ENCODE data around the gene TOP2A.
A peak's percentile ranks its signal among the peaks of the same experiment; 100 is the strongest.

TOP2A gene

DNA sequence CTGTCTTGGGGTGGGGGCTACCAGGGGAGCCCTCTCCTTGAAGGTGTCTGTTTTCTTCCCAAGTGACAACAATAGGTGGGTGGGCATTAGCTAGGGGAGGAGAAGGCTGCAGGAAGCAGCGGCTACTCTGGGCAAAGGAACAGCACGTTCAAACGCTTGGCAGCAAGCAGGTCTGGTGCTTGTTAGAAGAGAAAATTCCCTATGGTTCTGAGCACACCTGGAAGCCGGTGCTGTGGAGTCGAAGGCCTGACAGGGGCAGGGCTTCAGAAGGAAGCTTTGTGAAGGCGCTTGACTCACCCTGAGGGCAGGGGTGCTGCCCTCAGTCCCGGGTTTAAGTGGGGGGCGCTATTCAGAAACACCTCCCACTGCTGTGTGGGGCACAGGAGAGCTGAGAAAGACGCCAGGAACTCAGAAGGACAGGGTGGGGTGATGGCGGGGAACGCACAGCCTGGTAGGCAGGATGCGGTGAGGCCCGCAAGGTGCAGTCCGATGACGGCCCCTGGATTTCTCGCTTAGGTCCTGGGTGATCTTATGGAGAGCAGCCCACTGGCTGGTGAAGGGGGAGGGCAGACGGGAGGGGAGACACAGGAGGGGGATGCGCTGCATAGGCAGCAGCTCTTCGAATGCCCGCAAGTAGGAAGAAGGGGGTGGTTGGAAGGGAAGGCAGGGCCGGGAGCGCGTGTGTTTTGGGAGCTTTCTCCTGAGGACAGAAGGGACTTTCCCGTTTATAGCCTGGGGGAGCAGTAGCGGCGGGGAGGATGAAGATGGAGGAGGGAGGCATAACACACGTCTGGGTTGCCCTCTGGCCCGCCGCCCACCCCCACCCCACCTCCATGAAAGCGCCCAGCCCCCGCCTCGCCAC is 56.4 kb downstream of the TOP2A start:
- no peak for DNase-seq

DNA sequence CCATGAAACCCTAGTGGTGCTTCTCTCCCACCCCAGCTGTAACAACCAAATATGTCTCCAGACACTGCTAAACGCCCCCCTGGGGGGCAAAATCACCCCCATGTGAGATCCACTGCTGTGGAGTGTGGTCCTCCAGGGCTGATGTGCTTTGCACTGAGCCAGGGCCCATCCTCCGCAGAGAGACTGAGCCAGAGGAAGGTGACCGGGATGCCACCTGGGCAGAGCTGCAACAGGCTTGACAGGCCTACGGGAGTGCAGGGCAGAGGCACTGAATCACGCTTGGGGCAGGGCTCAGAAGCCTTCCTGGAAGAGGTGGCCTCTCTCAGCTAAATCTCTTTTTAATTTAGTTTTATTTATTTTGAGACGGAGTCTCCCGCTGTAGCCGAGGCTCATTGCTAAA is 57.6 kb downstream of the TOP2A start:
- no peak for DNase-seq

DNA sequence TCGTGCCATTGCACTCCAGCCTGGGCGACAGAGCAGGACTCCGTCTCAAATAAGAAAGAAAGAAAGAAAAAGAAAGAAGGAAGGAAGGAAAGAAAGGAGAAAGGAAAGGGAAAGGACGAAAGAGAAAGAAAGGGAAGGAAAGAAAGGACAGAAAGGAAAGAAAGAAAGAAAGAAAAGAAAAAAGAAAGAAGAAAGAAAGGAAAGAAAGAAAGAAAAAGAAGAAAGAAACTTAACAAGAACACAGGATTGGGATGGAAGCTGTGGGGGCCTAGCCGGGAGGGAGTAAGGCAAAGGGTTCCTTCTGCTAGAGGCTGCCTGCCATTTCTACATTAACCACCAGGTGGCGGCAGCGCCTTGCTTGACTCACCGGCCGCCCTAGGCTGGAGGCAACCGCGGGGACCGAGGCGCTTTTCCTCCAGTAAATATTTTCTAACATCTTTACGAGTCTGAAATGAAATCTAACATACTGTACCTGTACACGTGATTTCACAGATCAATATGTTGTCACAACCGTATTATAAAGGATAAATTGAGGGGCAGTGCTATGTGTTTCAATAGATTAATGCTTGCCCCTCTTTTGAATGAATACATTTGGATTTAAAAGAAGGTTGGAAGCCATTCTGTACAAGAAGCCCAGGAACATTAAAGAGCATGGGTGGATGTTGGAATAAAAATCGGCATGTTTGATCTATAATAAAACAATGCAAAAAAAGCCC is 59.2 kb downstream of the TOP2A start:
- DNase-seq, result peak in 54 of 56 donors; percentile 11 to 93 (median 70)

DNA sequence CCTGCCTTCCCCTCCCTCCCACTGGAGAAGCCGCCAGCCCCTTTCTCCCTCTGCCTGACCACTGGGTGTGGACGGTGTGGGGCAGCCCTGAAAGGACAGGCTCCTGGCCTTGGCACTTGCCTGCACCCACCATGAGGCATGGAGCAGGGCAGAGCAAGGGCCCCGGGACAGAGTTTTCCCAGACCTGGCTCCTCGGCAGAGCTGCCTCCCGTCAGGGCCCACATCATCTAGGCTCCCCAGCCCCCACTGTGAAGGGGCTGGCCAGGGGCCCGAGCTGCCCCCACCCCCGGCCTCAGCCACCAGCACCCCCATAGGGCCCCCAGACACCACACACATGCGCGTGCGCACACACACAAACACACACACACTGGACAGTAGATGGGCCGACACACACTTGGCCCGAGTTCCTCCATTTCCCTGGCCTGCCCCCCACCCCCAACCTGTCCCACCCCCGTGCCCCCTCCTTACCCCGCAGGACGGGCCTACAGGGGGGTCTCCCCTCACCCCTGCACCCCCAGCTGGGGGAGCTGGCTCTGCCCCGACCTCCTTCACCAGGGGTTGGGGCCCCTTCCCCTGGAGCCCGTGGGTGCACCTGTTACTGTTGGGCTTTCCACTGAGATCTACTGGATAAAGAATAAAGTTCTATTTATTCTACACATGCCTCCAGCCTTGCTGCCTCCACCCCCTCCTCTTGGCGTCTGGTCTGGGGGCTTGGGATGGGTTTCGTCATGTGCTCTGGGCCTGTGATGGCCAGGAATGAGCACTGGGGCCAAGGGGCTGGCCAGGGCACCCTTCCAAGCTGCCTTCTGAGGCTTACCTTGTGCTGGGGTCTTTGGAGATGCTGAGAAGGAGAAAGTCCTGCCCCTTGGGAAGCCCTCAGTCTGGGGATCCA is 60.5 kb downstream of the TOP2A start:
- DNase-seq, result no peak

DNA sequence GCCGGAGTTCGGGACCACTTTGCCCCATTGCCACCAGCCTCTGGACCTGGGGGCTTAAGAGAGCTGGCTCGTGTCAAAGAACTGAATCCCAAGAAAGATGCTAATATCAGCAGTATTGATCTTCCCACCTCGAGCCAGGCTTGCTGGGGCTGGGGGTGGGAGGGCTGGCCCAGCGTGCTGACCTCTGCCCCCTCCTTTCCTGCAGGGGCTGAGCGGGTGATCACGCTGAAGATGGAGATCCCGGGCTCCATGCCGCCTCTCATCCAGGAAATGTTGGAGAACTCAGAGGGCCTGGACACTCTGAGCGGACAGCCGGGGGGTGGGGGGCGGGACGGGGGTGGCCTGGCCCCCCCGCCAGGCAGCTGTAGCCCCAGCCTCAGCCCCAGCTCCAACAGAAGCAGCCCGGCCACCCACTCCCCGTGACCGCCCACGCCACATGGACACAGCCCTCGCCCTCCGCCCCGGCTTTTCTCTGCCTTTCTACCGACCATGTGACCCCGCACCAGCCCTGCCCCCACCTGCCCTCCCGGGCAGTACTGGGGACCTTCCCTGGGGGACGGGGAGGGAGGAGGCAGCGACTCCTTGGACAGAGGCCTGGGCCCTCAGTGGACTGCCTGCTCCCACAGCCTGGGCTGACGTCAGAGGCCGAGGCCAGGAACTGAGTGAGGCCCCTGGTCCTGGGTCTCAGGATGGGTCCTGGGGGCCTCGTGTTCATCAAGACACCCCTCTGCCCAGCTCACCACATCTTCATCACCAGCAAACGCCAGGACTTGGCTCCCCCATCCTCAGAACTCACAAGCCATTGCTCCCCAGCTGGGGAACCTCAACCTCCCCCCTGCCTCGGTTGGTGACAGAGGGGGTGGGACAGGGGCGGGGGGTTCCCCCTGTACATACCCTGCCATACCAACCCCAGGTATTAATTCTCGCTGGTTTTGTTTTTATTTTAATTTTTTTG is 61.6 kb downstream of the TOP2A start:
- no peak for DNase-seq

DNA sequence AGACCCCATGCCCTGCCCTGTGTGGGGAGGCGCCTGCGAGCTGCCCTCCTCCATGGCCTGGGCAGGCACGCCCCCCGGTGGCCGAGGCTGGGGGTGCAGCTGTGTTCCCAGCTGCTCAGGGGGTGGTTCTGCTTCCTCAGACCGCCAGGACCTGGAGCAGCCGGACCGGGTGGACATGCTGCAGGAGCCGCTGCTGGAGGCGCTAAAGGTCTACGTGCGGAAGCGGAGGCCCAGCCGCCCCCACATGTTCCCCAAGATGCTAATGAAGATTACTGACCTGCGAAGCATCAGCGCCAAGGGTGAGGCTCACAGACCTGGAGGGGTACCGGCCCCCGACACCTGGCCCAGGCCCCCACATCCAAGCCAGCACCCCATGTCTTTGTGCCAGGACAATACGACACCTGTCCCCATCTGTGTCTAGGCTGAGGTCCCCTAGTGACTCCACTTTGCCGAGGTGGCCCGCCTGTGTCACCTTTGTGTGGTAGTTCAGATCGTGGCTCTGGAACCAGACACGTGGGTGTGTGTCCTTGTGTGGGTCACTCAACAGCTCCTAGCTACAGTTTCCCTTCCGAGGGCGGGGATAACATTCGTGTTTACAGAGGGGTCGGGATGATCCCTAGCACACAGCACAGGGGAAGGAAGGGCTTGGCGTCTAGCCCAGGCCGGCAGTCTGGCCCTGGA is 62.4 kb downstream of the TOP2A start:
- peak in 44 of 56 donors; percentile 9 to 80 (median 41) for DNase-seq

DNA sequence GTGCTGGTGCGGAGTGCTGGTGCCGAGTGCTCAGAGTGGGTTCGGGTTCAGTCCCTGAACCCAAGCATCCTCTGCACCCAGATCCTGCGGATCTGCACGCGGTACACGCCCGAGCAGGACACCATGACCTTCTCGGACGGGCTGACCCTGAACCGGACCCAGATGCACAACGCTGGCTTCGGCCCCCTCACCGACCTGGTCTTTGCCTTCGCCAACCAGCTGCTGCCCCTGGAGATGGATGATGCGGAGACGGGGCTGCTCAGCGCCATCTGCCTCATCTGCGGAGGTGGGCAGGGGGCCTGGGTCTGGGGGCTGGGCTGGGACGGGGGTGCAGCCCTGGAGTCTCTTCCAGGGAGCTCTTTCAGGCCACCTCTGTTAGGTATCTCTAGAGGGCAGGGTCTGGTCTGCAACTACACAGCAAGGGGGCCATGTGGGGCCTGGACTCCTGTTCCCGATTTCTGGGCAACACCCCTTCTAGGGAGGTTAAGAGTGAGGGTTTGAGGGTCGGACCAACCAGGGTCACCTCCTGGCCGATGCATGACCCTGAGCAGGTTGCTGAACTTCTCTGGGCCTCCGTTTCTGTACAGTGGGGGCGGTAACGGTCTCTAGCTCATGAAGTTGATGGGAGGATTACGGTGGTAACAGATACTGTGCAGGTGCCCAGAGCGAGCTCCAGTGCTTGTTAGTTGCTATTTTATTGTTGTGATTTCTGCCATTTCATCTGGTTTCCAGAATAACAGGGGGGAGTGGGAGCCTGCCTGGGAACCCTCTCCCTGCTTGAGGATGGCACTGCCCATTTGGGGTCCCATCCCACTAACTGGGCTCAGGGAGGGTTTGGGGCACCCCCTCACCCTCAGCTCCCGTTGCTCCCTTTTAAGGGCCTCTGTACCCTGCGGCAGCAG is 63.2 kb downstream of the TOP2A start:
- DNase-seq, result no peak

DNA sequence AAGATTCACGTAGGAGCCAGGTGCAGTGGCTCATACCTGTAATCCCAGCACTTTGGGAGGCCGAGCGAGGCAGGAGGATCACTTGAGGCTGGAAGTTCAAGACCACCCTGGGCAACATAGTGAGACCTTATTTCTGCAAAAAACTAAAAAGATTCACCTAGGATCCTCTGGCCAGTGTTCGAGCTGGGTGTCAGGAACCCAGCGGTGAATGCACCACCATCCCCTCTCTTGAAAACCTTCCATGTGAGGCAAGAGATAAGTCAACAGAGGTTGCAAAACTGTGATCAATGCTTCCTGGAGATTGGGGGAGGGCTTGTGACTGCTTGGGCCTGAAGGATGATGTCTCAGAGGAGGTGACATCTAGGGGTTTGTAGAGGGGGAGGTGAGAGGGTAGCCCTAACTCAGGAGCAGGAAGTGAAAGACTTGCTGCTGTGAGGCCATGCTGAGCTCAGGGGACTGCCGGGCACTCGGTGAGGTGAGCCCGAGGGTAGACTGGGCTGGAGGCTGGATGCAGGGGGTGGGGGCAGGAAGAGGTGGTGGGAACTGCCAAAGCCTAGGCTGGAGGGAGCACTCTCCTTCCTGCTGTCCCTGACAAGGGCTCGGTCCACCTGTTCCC is 64.8 kb downstream of the TOP2A start:
- DNase-seq, result no peak

DNA sequence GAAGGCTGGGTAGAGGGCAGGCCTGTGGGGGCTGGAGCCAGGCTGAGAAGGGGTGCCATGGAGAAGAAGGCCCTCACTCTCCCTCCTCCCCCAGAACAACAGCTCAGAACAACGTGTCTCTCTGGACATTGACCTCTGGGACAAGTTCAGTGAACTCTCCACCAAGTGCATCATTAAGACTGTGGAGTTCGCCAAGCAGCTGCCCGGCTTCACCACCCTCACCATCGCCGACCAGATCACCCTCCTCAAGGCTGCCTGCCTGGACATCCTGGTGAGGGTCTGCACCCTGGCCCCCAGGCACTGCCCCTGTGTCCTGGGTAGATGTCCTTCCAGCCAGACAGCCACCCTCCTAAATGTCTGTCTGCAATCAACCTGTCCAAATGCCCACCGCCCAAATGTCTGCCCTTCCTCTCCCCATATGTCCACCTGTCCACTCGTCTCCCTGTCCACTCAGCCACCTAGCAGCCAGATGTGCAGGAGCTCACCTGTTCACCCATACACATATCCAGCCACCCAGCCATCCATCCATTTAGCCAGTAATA is 65.4 kb downstream of the TOP2A start:
- DNase-seq, result no peak

DNA sequence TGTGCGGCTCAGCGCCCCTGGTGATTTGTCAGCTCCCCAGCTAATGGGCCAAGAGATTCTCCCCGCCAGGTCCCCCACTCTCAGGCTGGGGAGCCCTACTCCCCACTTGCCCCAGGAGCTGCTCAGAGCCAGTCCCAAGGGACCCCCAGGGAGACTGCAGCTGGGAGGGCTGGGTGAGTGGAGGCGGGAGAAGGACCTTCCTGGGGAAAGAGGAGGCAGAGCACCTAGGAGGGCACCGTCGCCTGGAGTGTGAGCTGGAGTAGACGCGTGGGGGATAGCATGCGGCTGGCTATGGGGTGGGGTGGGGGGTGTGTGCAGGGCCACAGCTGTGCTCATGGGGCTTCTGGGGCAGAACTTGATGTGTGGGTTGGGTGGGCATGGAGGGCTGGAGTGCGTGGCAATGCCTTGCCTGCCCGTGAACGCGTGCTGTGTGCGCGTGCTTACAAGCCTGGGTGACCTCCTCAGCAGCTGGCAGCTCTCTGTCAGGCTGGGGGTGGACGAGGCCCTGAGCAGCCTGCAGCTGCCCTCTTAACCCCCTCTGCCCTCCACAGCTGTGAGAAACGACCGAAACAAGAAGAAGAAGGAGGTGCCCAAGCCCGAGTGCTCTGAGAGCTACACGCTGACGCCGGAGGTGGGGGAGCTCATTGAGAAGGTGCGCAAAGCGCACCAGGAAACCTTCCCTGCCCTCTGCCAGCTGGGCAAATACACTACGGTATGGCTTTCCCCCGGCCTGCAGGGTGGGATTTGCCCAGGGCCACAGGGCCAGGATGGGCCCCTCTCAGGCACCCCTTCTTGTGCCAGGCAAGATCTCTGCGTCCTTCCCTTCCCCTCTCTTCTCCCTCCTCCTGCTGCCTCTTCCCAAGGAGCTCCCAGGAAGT is 66.1 kb downstream of the TOP2A start:
- no peak for DNase-seq

DNA sequence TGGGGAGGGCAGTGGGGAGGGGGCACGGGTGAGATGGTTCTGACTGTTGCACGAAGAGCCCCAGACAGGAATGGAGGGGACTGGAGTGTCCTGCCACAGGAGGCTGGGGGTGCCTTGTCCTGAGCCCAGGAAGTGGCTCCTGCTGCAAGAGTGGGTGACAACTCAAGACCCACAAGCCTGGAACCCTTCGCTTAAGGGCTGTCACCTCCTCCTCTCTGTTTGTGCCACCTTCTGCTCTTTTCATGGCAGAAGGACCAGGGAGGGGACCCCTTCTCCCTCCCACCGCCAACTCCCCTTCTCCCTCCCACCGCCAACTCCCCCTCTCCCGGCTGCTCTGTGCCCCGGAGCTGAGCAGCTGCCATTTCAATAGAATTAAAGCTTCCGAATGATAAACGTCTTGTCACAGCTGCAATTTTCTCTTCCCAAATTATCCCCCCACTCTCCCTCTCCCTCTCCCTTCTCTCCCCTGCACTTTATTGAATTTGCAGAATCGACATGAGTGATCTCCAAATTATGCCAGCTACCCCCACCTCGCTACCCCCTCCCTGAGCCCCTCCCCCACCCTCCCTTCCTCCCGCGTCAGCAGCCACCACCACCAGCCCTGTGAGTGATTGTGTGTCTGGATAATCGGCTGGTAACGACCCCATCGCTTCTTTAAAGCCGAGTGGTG is 66.9 kb downstream of the TOP2A start:
- DNase-seq, result no peak

DNA sequence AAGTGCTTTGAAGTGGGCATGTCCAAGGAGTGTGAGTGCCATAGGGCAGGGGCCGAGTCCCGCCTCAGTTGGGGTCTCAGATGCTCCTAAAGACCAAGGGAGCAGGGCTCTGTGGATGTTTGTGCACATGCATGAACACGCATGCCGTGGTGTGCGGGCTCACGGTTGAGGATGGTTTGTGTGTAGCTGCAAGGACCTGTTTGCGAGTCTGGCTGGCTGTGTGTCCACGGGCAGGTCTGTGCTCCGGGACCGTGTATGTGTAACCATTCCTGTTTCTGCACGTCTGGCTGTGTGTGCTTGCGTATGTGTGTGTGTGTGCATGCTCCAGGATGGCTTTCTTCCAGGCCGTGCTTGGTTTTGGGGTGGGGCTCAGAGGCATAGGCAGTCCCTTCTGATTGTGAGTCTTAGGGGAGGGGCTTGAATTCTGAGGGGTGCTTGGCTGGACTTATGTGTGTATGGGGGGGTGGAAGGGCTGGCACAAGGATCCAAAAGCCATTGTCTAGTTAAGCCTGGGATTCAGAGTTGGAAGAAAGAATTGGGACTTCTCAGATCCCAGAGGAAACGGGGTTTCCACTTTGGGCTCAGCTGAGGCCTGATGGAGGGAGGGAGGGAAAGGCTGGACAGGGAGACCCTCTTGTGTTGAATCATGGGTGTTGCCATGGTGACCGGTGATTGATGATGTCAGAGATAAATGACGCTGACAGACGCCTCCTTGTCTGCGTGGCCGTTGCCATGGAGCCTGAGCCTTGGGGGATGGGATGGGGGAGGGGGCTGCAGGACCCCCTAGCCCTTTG is 67.6 kb downstream of the TOP2A start:
- DNase-seq, result peak in 4 of 56 donors; percentile 8 to 78 (median 39)

DNA sequence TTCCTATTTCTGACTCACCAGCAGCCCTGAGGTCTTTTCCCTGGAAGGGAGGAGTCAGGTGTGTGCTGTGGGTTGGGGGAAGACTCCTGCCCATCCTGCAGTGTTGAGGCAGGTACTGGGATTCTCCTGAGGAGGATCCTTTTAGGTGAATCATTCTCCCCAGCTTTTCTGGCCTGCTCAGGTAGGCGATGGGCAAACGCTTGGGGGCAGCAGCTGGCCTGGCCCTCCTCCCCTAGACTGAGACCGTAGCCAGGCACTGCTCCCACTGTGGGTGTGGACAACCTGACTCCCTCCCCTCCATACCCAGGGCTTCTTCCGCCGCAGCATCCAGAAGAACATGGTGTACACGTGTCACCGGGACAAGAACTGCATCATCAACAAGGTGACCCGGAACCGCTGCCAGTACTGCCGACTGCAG is 68.2 kb downstream of the TOP2A start:
- DNase-seq, result no peak

DNA sequence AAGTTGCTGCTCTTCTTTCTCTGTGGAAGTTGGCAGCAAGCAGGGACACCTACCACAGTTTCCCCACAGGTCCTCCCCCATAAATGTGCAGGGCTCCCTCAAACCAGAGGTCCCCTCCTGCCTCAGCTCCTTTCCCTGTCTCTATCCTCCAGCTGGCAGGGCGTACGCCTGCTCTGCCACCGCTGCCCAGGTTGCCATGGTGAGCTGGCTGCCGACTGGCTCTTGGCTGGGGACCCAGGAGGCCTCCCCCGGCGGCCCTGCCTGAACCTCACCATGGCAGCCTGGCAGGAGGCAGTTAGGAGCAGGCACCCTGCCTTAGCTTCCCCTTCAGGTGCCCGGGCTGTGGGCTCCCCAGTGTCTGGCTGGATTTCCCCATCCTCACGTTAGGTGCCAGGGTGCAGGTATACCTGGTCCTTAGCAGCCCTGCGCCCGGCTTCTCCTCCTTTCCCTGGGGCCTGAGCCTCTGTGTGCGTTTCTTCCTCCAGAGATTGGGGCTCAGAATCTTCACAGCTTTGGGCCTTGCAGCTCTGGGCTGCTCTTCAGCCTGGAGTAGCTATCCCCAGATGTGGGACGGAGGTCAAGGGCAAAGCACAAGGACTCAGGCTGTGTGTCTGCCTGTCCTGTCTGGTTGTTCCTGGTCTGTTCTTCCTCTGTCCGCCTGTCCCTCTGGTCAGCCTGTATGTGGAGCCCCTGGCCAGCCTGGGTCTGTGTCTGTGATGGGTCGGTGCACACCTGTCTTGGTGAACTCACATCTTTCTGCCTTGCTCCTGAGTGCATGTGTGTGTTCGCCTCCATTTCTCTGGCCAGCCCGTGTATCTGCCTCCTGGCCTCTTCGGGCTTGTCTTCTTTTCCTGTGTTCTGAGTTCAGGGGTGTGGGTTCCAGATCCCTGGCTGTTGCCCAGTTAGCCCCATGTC is 68.9 kb downstream of the TOP2A start:
- DNase-seq, result peak in 49 of 56 donors; percentile 15 to 87 (median 64)
